Measurements from ENCODE around the gene NFIA. TPM values are rescaled to one million over a fixed set of nuclear protein-coding genes. Genes with fewer than 3 reads are reported as not detected.
A peak's percentile ranks its signal among the peaks of the same experiment; 100 is the strongest.

Gene NFIA
- total RNA-seq, 1 experiment from 2014 or later: 0.35 TPM

DNA sequence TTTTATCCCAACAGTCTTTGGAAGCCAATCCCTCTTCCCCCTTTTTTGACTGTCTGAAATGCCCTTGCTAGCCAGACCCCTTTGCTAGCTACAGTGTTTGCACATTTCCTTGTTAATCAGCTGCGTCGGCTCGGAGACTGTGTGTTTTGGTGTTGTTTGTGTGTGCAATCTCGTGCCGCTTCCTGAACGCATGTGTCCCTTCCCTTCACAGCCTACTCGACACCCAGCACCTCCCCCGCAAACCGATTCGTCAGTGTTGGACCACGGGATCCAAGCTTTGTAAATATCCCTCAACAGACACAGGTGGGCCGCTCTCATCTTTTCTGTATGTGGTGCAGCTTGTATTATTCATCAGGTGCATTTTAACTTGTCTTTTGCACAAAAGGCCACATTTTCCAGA, 343.9 kb downstream of the NFIA start:
- Histone ChIP-seq H3K9me3 (ENCODE audit: control insufficient read depth, low read depth, low read length) (no peaks in the 10 kb centered on the region), H3K79me2 (ENCODE audit: insufficient read depth, low read length) (no peaks in the 10 kb centered on the region), H3K18ac (ENCODE audit: insufficient read length, low read depth, low read length) (no peak overlapping the region), H4K8ac (replicated peaks; ENCODE audit: insufficient read length, low read depth, low read length) (no peak overlapping the region), H3K4ac (ENCODE audit: low read depth, low read length) (no peak overlapping the region), H2BK15ac (ENCODE audit: low read depth, low read length) (no peak overlapping the region), H2AK5ac (ENCODE audit: insufficient read length, low read length) (no peak overlapping the region), H4K20me1 (ENCODE audit: control insufficient read depth, insufficient read depth, insufficient read length) (no peaks in the 10 kb centered on the region), H3K27me3 (ENCODE audit: insufficient read depth, low read length) (no peaks in the 10 kb centered on the region), H2BK120ac (ENCODE audit: low read depth, low read length, poor library complexity, severe bottlenecking) (no peak overlapping the region), H3K9ac (ENCODE audit: extremely low read depth, insufficient read length, low read length) (no peak overlapping the region), H3K14ac (ENCODE audit: insufficient read depth, low read length) (no peak overlapping the region; the same call in 1 of the 2 replicates), H4K5ac (ENCODE audit: insufficient read length, low read depth, low read length) (no peak overlapping the region), H2AFZ (ENCODE audit: low read length) (no peak overlapping the region), H3K23ac (ENCODE audit: insufficient read length, low read depth, low read length) (no peak overlapping the region), H3T11ph (ENCODE audit: low read length) (no peak overlapping the region), H3K27ac (ENCODE audit: insufficient read length, low read depth, low read length) (no peak overlapping the region), H3K4me1 (ENCODE audit: insufficient read depth, low read length) (no peaks in the 10 kb centered on the region), H3K56ac (ENCODE audit: insufficient read length, low read depth, low read length) (no peak overlapping the region), H2BK20ac (ENCODE audit: low read depth, low read length, poor library complexity, severe bottlenecking) (no peak overlapping the region), H3K23me2 (ENCODE audit: insufficient read length, low read depth, low read length, poor library complexity, severe bottlenecking) (no peaks in the 10 kb centered on the region), H4K91ac (ENCODE audit: insufficient read length, low read depth, low read length) (no peak overlapping the region), H2BK12ac (ENCODE audit: insufficient read length, low read depth, low read length) (no peak overlapping the region), H3K79me1 (ENCODE audit: insufficient read depth, low read depth, low read length, poor library complexity, severe bottlenecking) (no peaks in the 10 kb centered on the region), H3K4me2 (ENCODE audit: insufficient read depth, insufficient read length, low read length) (no peak overlapping the region), H2BK5ac (ENCODE audit: insufficient read length, low read length) (no peak overlapping the region)
- TF ChIP-seq, protein P1, sequence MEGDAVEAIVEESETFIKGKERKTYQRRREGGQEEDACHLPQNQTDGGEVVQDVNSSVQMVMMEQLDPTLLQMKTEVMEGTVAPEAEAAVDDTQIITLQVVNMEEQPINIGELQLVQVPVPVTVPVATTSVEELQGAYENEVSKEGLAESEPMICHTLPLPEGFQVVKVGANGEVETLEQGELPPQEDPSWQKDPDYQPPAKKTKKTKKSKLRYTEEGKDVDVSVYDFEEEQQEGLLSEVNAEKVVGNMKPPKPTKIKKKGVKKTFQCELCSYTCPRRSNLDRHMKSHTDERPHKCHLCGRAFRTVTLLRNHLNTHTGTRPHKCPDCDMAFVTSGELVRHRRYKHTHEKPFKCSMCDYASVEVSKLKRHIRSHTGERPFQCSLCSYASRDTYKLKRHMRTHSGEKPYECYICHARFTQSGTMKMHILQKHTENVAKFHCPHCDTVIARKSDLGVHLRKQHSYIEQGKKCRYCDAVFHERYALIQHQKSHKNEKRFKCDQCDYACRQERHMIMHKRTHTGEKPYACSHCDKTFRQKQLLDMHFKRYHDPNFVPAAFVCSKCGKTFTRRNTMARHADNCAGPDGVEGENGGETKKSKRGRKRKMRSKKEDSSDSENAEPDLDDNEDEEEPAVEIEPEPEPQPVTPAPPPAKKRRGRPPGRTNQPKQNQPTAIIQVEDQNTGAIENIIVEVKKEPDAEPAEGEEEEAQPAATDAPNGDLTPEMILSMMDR (conservative IDR thresholded peaks at IDR 0.05): no peak
- peaks cover 4 to 14% of the 10 kb centered on the region in 2 experiments for H3K4me1 Mint-ChIP-seq
- no CpG with 5 or more reads among the region's 12 CpGs for WGBS (ENCODE audit: extremely low coverage, insufficient read length, low lambda C conversion rate)
- no peaks in the 10 kb centered on the region for H3K36me3 Mint-ChIP-seq (ENCODE audit: insufficient read depth in 1 of 3, low read depth in 3 of 3)
- 0 out of 7 replicates have a peak overlapping the region, but pooled peaks of 1 of the 3 experiments have one; percentile 3 for H3K27ac Mint-ChIP-seq
- no peaks in the 10 kb centered on the region for H3K9me3 Mint-ChIP-seq
- no peak for DNase-seq
- no peaks in the 10 kb centered on the region for H3K27me3 Mint-ChIP-seq (ENCODE audit: low read depth)
- H3K4me3 Mint-ChIP-seq: no peak overlapping the region

Measured in H9 (cell line).